ENCODE measurements around the gene CASZ1.

Gene CASZ1

GRCh38 chr1:10697621-10698160 is 98.8 kb downstream of the CASZ1 start:
- no peak for DNase-seq

DNA sequence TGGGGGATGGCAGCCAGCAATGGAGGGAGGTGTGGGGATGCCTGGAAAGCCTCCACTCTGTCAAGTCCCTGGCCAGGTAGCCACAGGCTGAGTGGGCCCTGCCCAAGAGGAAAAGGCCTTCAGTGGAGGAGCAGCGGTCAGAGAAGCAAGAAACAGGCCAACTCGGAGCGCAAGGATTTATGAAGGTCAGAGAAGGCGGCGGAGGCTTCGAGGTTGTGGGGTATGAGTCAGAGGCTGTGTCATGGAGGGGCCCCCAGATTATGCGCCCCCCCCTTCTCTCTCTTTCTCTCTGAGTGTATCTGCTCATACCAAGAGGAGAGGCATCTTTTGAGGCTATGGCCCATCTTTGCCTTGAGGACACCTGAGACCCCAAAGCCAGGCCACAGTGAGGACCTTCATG is 99.5 kb downstream of the CASZ1 start:
- DNase-seq: no peak

DNA sequence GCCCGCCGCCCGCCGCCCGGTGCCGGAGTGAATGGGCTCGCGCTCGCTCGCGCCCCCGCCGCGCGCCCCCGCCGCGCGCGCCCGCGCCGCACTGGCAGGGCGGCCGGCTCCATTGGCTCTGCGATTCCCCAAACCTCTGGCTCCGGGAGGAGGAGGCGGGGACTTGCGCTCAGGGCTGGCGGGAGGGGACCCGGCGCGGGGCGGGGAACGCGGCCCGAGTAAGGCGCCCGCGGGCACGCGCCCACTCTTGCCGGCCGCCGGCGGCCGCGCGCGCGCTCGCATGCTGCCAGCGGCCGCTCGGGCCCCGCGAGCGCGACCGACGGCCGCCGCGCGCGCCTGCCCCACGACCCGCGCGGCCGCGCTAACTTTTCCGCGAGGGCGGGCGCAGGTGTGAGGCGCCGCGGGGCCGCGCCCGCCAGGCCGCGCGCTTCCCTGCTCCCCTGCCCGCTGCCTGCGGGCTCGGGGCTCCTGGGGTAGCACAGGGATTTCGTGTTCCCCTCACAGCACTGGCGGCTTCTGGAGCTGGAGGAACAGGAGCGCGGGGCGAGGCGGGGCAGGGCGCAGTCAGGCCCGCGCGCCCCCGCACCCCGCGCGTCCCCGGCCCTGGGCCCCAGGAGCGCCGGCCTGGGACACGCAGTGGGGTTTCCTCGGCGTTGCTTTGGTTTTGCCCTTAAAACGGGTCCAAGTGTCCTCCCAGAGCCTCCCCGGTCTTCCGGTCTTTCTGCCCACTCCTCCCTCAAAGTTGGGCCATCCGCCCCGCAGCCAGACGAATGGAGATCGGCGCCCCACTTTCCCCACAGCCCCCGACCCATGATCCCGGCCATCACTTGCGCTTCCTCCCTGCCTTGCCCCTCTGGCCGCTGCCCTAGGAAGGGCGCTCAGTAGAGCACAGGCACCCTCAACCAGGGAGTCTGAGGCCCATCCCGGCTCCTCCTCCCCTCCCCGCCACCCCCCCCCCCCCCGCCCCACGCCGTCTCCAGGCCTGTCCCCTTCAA is 101.5 kb downstream of the CASZ1 start:
- peak; percentile 81 to 89 for DNase-seq

- peak; percentile 66 to 81 for DNase-seq
Observed at GRCh38 chr1:10694274-10694632, 102.2 kb downstream of the CASZ1 start.

DNA sequence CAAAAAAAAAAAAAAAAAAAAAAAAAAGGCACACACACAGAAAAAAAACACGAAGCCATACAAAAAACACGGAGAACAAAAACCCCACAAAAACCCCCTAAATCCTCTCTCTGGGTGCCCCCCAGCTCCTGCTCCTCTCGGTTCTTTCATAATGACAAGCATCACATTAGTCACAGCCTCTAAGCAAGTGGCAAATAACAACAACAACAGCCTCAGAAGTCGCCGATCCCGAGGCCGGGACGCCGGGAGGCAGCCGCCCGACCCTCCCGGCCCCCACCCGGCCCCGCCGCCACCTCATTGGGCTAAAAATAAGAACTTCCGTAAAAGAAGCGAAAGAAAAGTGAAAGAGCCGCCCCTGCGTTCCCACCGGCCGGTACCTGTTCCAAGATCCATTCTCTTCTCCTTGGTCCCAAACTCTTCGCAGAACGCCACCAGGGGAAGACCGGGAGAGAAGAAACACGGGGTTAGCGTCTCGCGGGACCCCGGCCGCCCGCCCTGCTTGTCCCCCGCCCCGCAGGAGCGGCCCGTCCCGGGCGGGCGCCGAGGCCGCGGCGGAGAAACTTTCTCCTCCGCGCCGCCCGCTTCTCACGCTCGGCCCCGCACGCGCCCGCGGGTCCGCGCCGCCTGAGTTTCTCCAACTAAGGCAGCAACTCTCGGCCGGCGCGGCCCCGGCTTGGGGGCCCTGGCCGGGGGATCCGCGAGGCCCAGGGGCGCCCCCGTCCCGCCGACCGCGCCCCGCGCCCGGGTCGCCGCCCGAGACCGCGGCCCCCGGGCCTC is 102.8 kb downstream of the CASZ1 start:
- peak; percentile 57 to 71 for DNase-seq

DNA sequence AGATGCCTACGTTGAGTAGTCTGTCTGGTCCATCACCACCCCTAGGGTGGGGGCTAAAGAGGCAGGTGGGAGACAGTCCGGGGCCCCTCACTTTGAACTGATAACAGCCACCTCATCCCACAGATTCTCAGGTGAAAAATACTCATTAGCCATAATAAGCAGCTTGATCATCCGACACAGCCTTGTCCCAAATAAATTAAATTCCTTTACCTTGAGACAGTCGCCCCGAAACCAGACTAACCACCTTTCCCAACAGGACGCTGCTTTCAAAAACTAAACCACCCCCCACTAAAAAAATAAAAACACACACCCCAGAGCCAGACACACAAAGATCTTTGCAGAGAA is 103.3 kb downstream of the CASZ1 start:
- DNase-seq: no peak

- peak; percentile 73 to 81 for DNase-seq
Observed at GRCh38 chr1:10692401-10693021, 103.9 kb downstream of the CASZ1 start.

GRCh38 chr1:10691740-10692125 is 104.7 kb downstream of the CASZ1 start:
- DNase-seq: no peak

DNA sequence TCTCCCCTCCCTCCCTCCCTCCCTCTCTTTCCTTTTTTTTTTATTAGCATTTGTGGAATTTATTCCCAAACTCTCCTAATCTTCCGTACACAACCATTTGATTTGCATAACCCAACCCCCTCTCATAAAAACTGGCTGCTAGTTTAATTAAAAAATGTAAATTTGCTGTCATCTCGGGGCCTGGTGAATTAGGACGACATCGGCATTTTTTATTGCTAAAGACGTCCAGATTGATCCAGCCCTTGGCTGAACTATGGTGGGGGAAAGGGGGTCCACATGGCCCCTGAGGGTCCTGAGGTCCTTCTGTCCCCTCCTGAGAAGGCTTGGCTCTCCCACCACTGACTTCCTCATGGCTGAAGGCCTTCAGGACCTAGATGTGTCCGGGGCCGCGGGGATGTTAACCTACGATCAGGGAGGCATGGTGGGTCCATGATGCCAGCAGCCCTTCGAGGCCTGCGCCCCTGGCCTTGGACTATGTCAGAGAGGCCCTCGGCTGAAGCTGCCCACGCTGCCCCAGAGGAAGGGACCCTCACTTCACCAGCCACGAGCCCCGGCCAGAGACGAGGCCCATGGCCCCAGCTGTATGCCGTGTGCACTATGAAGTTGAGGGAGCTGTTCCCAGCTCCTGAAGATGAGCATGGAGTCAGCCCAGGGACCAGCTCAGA is 105.2 kb downstream of the CASZ1 start:
- no peak for DNase-seq

- DNase-seq: no peak
Observed at GRCh38 chr1:10690484-10690883, 106.0 kb downstream of the CASZ1 start.

GRCh38 chr1:10688409-10688786 is 108.0 kb downstream of the CASZ1 start:
- DNase-seq: no peak

DNA sequence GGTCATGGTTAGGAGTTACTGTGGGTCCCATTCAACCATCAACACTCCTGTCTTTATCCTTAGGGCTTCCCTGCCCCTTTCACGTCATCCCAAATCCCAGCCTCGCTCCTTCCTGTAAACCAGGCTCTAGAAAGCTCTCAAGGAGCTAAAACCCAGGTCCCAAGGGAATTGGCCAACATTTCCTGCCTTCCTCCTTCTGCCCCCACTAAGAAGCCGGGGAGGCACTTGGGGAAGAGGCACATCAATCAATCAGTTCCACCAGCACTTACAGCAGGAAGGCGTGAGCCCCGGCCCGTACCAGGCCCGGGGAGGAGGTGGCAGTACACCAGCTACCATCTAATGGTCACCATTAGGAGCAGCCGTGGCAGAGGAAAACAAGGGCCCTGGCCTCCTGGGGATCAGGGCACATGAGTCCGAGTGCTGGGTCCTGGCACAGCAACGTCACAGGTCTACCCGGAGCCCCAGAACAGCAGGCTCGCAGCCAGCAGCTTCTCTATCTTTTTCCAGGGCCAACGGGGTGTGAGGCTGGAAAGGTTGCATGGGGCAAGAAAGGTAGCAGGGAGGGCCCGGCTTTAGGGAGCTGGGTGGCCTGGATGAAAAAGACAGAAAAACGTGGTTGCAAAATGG is 108.6 kb downstream of the CASZ1 start:
- DNase-seq: no peak

- DNase-seq: no peak
Observed at GRCh38 chr1:10687251-10687651, 109.2 kb downstream of the CASZ1 start.

DNA sequence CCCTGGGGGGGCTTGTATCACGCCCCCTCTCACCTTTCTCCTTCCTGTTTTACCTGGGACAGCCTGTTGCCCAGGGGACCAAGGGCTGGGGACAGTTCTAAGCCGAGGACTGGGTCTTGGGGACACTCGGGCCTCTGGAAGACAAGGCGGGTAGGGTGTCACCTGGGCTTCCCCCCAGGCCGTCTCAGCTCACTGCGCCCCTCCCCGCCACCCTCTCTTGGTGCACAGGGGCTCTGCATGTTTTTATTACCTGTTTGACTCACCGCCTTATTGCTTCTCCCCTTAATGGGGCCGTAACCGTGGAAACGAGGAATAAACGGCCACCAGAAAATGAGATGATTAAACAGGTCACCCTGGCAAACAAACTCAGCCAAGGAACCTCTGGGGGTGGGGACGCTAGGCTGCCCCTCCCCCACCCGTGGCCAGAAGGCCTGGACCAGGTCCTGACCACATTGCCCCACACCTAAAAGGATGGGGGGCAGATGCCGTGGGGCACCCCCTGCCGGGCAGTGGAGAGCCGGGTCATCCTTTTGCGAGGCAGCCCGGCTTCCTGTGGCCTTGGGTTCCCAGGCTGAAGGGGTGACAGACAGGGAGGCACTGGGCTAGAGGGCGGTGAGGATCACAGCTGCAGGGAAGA is 109.9 kb downstream of the CASZ1 start:
- no peak for DNase-seq

DNA sequence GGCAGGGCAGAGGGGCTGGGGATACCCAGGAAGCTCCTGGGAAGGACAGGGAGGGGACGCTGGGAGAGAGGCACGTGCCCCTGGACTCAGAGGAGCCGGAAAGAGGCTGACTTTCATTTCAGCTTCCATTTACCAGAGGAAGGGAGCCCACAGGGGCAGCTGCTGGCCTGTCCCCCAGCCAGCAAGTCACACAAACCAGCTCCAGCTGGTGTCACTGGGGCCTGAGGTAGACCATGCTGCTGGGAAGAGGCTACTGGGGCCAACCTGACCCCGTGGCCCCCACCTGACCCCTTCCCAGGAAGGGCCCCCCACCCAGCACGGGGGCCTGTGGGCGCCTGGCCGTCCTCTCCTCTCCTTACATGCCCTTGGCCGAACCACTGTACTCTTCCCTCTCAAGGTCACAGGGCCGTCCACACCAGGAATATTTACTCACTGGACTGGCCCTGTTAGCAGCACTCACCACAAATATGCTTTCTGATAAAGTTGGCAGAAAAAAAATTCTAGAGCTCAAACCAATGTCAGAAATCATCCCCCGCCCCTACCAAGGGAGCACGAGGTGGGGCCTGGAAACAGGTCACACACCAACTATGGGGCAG is 110.5 kb downstream of the CASZ1 start:
- no peak for DNase-seq

- DNase-seq: no peak
Observed at GRCh38 chr1:10685196-10685807, 111.1 kb downstream of the CASZ1 start.

DNA sequence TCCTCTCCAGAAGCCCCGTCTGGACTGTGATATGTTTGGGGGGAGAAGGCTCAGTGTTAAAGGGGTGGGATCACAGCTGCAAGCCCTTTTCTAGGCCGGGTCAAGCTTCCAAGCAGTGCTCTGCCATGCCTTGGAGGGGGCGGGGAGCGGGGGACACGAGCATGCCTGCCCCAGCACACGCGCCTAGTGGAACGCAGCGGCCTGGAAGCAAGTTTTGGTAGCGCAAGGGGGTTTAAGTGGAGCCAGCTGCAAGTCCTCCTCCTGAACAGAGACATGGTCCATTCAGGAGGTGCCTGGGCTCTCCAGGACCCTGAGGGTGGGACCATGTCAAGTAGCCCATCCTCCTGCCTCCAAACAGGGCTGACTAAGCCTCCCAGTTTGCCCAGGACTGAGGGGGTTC is 112.2 kb downstream of the CASZ1 start:
- DNase-seq: no peak

GRCh38 chr1:10682449-10683309 is 113.8 kb downstream of the CASZ1 start:
- DNase-seq: no peak

- DNase-seq: no peak
Observed at GRCh38 chr1:10682108-10682445, 114.4 kb downstream of the CASZ1 start.
